Spleen (tissue), 7 donors: ENCODE measurements around the gene PLCB3.

Source experiments
- POLR2A ChIP-seq, 3 donors: fragments of 450-650 bp; IDR thresholded peaks; one replicate each; pipeline ENCODE4 v1.5.1; 2017; ENCODE audit warnings: antibody characterized with exemption in 3 of 3, mild to moderate bottlenecking in 1 of 3
- TF ChIP-seq, protein P1 (sequence below), 11 experiments: fragments of 200-600 bp in 7 of 11; fragments of 450-650 bp in 4 of 11; sonication (generic) in 4 of 11; IDR thresholded peaks in 8 of 11; conservative IDR thresholded peaks in 3 of 11; 1 replicate in 7 of 11; 2 replicates in 4 of 11; pipeline versions ENCODE4 v1.4.0 to v1.8.0; 2016 to 2021; ENCODE audit warnings: antibody characterized with exemption in 11 of 11, inconsistent platforms in 4 of 11, mild to moderate bottlenecking in 1 of 11
- donor health status: DM: no; HTN: no; CAD: no; lungs with moderate emphysema.
- donor health status: DM: no; HTN: no; CAD: no.
- donor health status: DM: no; HTN: no; CAD: no.

DNA sequence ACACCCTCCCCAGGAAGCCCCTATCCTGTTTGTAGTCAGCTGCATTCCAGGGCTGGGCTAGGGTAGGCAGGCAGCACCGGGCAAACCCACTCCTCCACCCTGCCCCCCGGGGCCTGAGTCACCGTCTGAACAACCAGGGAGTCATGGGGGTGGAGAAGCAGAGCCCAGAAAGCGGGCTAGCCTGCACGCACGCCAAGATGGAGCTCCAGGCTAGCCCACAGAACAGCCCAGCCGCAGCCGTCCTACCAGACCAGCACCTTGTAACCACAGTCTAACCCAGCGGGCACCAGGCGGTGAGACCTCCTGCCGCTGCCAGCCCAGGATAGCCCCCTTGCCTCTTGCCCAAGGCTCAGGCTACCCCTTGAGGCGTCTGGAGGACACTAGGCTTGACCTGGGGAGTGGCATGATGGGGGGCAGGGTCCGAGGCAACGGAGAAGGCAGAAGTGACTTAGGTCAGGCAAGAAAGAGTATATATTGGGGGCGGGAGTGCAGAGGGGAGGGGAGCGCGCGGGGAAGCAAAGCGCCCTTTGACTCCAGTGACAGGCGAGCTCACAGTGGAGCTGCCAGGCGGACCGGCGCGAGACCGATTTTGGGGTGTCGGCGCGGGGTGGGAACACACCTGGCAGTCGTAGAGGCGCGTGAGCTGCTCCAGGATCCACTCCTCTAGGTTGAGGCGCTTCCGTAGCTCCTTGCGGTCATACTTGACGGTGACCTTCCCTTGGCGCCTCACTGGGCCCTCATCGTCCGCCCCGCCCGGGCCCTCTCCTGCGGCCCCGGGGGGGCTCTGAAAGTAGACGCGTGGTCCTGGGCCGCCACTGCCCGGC, 5.3 kb upstream of the PLCB3 start:
- TF ChIP-seq, protein P1, sequence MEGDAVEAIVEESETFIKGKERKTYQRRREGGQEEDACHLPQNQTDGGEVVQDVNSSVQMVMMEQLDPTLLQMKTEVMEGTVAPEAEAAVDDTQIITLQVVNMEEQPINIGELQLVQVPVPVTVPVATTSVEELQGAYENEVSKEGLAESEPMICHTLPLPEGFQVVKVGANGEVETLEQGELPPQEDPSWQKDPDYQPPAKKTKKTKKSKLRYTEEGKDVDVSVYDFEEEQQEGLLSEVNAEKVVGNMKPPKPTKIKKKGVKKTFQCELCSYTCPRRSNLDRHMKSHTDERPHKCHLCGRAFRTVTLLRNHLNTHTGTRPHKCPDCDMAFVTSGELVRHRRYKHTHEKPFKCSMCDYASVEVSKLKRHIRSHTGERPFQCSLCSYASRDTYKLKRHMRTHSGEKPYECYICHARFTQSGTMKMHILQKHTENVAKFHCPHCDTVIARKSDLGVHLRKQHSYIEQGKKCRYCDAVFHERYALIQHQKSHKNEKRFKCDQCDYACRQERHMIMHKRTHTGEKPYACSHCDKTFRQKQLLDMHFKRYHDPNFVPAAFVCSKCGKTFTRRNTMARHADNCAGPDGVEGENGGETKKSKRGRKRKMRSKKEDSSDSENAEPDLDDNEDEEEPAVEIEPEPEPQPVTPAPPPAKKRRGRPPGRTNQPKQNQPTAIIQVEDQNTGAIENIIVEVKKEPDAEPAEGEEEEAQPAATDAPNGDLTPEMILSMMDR (IDR thresholded peaks at IDR 0.05 in 8 of 11, conservative IDR thresholded peaks at IDR 0.05 in 3 of 11), result no peak
- no peak for TF ChIP-seq POLR2A (IDR thresholded peaks at IDR 0.05)
